ENCODE data around the gene MCF2L2. TPM values are rescaled to one million over a fixed set of nuclear protein-coding genes. Genes with fewer than 3 reads are reported as not detected.
A peak's percentile ranks its signal among the peaks of the same experiment; 100 is the strongest.

MCF2L2 gene
- total and polyA plus RNA-seq, 2 donors (not counting 3 experiments of a cell fraction or from before 2014, with no cell fraction given) = 0.15 to 1.1 TPM

DNA sequence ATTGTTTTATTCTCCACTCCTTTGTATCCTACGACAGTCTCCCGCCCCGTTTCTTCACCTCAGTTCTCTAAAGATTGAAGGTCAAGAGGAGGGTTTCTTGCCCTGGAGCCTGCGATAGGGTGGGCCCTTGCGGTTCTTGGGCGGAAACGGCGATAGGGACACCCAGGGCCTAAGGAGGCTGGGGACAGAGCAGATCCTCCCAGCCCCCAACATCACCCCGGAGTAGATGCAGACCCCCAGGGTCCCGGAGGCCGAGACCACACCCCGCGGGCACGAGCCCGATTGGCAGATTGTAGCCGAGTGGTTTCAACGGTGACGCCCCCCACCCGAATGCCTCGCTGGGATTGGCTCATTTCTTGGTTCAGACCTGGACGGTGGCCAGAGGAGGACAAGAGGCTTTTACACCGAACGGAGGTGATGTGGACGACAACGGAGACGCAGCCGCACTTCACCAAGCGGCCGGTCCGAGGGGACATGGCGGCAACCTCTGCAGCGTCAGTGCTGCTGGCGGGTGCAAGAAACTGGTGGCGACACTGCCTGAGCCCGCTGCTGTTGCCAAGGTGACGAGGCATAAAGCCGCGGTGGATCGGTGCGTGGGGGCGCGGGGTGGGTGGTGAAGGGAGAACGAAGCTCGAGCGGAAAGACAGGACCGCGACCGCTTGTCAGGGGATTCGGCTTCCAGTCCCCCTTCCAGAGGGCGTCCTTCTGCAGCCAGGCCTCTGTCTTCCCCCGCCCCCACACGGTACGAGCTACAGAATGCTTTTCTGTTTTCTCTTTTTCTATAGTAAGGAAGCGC lies 19.0 kb upstream of the MCF2L2 start:
- TF ChIP-seq GATA2 (IDR thresholded peaks at IDR 0.05; ENCODE audit: insufficient read depth, insufficient read length, low read depth, low read length) (no peak), JUN (IDR thresholded peaks at IDR 0.05; ENCODE audit: borderline replicate concordance, insufficient read depth, insufficient read length, low read depth) (no peak), EZH2 (IDR thresholded peaks at IDR 0.05; ENCODE audit: borderline replicate concordance, low read depth, low read length, severe bottlenecking) (no peak), POLR2A (IDR thresholded peaks at IDR 0.05; ENCODE audit: low read depth, low read length) (peak; percentile 87), POLR2AphosphoS5 (IDR thresholded peaks at IDR 0.05; ENCODE audit: insufficient read depth, low read depth, low read length) (peak; percentile 64), MYC (IDR thresholded peaks at IDR 0.05; ENCODE audit: low read depth, low read length) (no peak), FOS (IDR thresholded peaks at IDR 0.05; ENCODE audit: borderline replicate concordance, insufficient read depth, low read length) (no peak)
- TF ChIP-seq, protein P1, sequence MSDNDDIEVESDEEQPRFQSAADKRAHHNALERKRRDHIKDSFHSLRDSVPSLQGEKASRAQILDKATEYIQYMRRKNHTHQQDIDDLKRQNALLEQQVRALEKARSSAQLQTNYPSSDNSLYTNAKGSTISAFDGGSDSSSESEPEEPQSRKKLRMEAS (IDR thresholded peaks at IDR 0.05; ENCODE audit: insufficient read depth, insufficient read length) = no peak
- TF ChIP-seq, protein P2, sequence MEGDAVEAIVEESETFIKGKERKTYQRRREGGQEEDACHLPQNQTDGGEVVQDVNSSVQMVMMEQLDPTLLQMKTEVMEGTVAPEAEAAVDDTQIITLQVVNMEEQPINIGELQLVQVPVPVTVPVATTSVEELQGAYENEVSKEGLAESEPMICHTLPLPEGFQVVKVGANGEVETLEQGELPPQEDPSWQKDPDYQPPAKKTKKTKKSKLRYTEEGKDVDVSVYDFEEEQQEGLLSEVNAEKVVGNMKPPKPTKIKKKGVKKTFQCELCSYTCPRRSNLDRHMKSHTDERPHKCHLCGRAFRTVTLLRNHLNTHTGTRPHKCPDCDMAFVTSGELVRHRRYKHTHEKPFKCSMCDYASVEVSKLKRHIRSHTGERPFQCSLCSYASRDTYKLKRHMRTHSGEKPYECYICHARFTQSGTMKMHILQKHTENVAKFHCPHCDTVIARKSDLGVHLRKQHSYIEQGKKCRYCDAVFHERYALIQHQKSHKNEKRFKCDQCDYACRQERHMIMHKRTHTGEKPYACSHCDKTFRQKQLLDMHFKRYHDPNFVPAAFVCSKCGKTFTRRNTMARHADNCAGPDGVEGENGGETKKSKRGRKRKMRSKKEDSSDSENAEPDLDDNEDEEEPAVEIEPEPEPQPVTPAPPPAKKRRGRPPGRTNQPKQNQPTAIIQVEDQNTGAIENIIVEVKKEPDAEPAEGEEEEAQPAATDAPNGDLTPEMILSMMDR (IDR thresholded peaks at IDR 0.05; ENCODE audit: extremely low read depth in 1 of 2, insufficient read depth in 1 of 2, low read depth in 1 of 2, low read length in 2 of 2) = peak in 1 of 2 donors; percentile 0
- peak overlapping the region; percentile 20 for H3K9ac ChIP-seq (replicated peaks; ENCODE audit: extremely low read depth, insufficient read depth, low read length)
- no peaks in the 10 kb centered on the region for H3K27me3 ChIP-seq (ENCODE audit: control insufficient read depth in 2 of 2, insufficient read depth in 2 of 2, low read length in 2 of 2)
- peaks cover 2% of the 10 kb centered on the region for H3K9me3 ChIP-seq (replicated peaks; ENCODE audit: control insufficient read depth, insufficient read depth, low read length)
- H2AFZ ChIP-seq (ENCODE audit: low read depth, low read length) = peak overlapping the region; percentile 58
- peak; percentile 91 for DNase-seq (ENCODE audit: low read depth, low spot score)
- peak overlapping the region; percentile 78 for H3K4me2 ChIP-seq (ENCODE audit: insufficient read depth, low read length)
- no peaks in the 10 kb centered on the region for H3K36me3 ChIP-seq (ENCODE audit: control insufficient read depth in 2 of 2, extremely low read depth in 1 of 2, insufficient read depth in 2 of 2, low read length in 2 of 2)
- no peaks in the 10 kb centered on the region for H4K20me1 ChIP-seq (replicated peaks; ENCODE audit: control insufficient read depth, extremely low read depth, insufficient read depth, low read length)
- no peaks in the 10 kb centered on the region for H3K79me2 ChIP-seq (ENCODE audit: control insufficient read depth, insufficient read depth, low read length)
- TSS peak; percentile 58 for BruUV-seq (replicated peaks)
- intact Hi-C loops (cut with micrococcal nuclease) = loop anchor here (1.0 kb wide), 1 partner anchor 19 kb away; the partner anchor contains the start of gene MCF2L2
- dilution Hi-C loops (cut with MboI; ENCODE audit: extremely low pct_ligation_motif_present, low sequenced_read_pairs) = no loop called here
- peak; percentile 76 for FAIRE-seq
- H3K4me1 ChIP-seq (ENCODE audit: control insufficient read depth, extremely low read depth, insufficient read depth, low read length) = peaks cover 17% of the 10 kb centered on the region
- ChIA-PET POLR2A (no interaction called here), CTCF (interaction anchor here (0.8 to 2.2 kb wide), 6 partner anchors 21 to 325 kb away, joined by 3 to 7 read pairs (median 4); no protein-coding TSS in a partner anchor)
- H3K9me1 ChIP-seq (replicated peaks; ENCODE audit: control insufficient read depth, extremely low read depth, insufficient read depth, low read length) = no peaks in the 10 kb centered on the region
- H3K27ac ChIP-seq (ENCODE audit: insufficient read depth, low read depth, low read length) = peak overlapping the region; percentile 1
- peak overlapping the region; percentile 35 to 81 (median 78) for H3K4me3 ChIP-seq (replicated peaks in 1 of 3; ENCODE audit: insufficient read depth in 1 of 3, low read depth in 1 of 3, low read length in 3 of 3)
